ENCODE measurements around the gene NOL6.
A peak's percentile ranks its signal among the peaks of the same experiment; 100 is the strongest.

Gene NOL6

GRCh38 chr9:33475357-33475756 is 1.6 kb upstream of the NOL6 start:
- no peak overlapping the region for H3K27ac ChIP-seq
- TF ChIP-seq CTCF (IDR thresholded peaks at IDR 0.05) (no peak), ZFX (IDR thresholded peaks at IDR 0.05; ENCODE audit: borderline replicate concordance) (no peak)

- no peak for TF ChIP-seq ZFX (IDR thresholded peaks at IDR 0.05; ENCODE audit: borderline replicate concordance)
- no peak for TF ChIP-seq CTCF (IDR thresholded peaks at IDR 0.05)
- H3K27ac ChIP-seq: peak overlapping the region; percentile 66
These were observed 676 bp downstream of the NOL6 start for GRCh38 chr9:33472881-33473615.

GRCh38 chr9:33472171-33472880 is 1.4 kb downstream of the NOL6 start:
- peak overlapping the region; percentile 66 for H3K27ac ChIP-seq

GRCh38 chr9:33471361-33471760 is 2.4 kb downstream of the NOL6 start:
- H3K27ac ChIP-seq: no peak overlapping the region
- TF ChIP-seq ZFX (IDR thresholded peaks at IDR 0.05; ENCODE audit: borderline replicate concordance): no peak

More at GRCh38 chr9:33472171-33472880, 1.4 kb downstream of the NOL6 start:
- TF ChIP-seq CTCF (IDR thresholded peaks at IDR 0.05) (no peak), ZFX (IDR thresholded peaks at IDR 0.05; ENCODE audit: borderline replicate concordance) (no peak)

- H3K27ac ChIP-seq: no peak overlapping the region
- TF ChIP-seq ZFX (IDR thresholded peaks at IDR 0.05; ENCODE audit: borderline replicate concordance) (no peak), CTCF (IDR thresholded peaks at IDR 0.05) (no peak)
These were observed 3.8 kb downstream of the NOL6 start for GRCh38 chr9:33469891-33470290.

- no peak overlapping the region for H3K27ac ChIP-seq
- TF ChIP-seq CTCF (IDR thresholded peaks at IDR 0.05): no peak
- TF ChIP-seq ZFX (IDR thresholded peaks at IDR 0.05; ENCODE audit: borderline replicate concordance): no peak
These were observed 4.7 kb downstream of the NOL6 start for GRCh38 chr9:33468797-33469621.

GRCh38 chr9:33468215-33468730 is 5.5 kb downstream of the NOL6 start:
- no peak overlapping the region for H3K27ac ChIP-seq
- TF ChIP-seq CTCF (IDR thresholded peaks at IDR 0.05): no peak
- TF ChIP-seq ZFX (IDR thresholded peaks at IDR 0.05; ENCODE audit: borderline replicate concordance): no peak

All from 22Rv1 (cell line).